ENCODE data around the gene ADRA2B.

DNA sequence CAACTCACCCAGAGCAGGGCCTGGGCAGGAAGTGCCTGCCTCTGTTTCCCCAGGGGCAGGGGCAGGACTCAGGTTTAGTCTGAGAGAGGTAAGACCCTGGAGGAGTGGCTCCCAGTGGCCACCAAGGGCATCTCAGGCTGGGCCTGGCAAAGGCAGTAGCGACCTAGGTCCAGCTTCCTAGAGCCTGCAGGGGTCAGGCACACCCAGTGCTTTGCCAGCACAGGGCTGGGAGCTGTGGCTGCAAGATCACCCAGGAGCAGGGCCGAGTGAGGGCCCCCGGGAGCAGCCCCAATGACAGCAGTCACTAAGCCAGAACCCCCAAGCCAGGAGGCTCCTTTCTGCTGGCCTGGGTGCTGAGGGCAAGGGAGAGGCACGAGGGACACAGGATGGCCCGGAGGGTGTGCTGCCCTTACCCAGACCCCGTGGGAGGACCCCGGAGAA is 37.6 kb upstream of the ADRA2B start:
- TF ChIP-seq EZH2 (IDR thresholded peaks at IDR 0.05; ENCODE audit: insufficient read depth, poor library complexity, severe bottlenecking), result no peak
- TF ChIP-seq EZH2phosphoT487 (IDR thresholded peaks at IDR 0.05; ENCODE audit: insufficient read depth, low read depth), result no peak
